ENCODE measurements around the gene NMNAT3. TPM values are rescaled to one million over a fixed set of nuclear protein-coding genes. Genes with fewer than 3 reads are reported as not detected.

The NMNAT3 gene
- total RNA-seq, 4 donors from 2014 or later: 5.6 to 46.2 (median 14.2) TPM

DNA sequence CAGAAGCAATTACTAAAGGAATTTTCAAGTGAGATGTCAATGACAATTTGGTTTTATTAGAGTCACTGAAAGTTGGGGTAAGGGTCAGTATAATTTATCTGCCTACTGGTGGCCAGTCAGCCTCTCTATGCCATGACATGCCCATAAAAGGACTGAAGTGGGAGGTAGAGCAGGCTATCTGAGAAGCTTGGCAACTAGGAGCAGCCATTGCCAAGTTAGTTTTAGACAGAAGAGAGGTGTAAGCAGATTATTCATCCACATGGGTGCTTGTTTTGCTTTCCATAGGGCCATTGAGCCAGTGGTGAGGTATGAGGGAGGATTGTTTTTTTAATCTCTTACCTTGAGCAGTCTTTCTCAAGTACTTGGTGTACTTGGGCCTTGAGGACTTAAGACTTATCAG lies 130.1 kb downstream of the NMNAT3 start:
- TF ChIP-seq POLR2A (IDR thresholded peaks at IDR 0.05): no peak
- TF ChIP-seq, protein P1, sequence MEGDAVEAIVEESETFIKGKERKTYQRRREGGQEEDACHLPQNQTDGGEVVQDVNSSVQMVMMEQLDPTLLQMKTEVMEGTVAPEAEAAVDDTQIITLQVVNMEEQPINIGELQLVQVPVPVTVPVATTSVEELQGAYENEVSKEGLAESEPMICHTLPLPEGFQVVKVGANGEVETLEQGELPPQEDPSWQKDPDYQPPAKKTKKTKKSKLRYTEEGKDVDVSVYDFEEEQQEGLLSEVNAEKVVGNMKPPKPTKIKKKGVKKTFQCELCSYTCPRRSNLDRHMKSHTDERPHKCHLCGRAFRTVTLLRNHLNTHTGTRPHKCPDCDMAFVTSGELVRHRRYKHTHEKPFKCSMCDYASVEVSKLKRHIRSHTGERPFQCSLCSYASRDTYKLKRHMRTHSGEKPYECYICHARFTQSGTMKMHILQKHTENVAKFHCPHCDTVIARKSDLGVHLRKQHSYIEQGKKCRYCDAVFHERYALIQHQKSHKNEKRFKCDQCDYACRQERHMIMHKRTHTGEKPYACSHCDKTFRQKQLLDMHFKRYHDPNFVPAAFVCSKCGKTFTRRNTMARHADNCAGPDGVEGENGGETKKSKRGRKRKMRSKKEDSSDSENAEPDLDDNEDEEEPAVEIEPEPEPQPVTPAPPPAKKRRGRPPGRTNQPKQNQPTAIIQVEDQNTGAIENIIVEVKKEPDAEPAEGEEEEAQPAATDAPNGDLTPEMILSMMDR (IDR thresholded peaks at IDR 0.05): no peak
- DNase-seq: no peak
- Histone ChIP-seq H3K36me3 (no peaks in the 10 kb centered on the region), H3K4me1 (peaks cover 0 to 3% (median 0%) of the 10 kb centered on the region in 4 donors), H3K4me3 (no peak overlapping the region), H3K27ac (no peak overlapping the region), H3K9me3 (no peaks in the 10 kb centered on the region), H3K27me3 (no peaks in the 10 kb centered on the region)

DNA sequence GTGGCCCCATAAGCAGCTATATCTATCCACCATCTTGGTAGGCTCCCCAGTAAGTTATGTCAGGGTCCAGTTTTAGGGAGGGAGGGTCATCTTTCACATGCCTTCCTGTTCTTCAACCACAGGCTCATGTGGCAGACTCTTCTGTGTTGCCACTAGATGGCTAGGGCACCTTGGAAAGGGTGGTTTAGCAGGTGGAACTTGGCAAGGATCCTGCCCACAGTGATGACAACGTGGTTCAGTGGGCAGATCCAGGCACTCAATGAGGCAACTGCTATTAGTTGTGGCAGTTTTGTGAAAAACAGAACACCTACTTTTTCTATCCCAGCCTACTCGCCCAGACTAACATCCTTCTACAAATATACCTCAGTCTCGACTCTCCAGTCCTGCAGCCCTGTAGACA lies 131.0 kb downstream of the NMNAT3 start:
- H3K4me3 ChIP-seq: no peak overlapping the region
- H3K27ac ChIP-seq: no peak overlapping the region
- DNase-seq: no peak
- no peaks in the 10 kb centered on the region for H3K27me3 ChIP-seq
- TF ChIP-seq, protein P1 (IDR thresholded peaks at IDR 0.05): no peak
- TF ChIP-seq POLR2A (IDR thresholded peaks at IDR 0.05): no peak
- H3K9me3 ChIP-seq: no peaks in the 10 kb centered on the region
- no peaks in the 10 kb centered on the region for H3K36me3 ChIP-seq
- H3K4me1 ChIP-seq: no peaks in the 10 kb centered on the region

DNA sequence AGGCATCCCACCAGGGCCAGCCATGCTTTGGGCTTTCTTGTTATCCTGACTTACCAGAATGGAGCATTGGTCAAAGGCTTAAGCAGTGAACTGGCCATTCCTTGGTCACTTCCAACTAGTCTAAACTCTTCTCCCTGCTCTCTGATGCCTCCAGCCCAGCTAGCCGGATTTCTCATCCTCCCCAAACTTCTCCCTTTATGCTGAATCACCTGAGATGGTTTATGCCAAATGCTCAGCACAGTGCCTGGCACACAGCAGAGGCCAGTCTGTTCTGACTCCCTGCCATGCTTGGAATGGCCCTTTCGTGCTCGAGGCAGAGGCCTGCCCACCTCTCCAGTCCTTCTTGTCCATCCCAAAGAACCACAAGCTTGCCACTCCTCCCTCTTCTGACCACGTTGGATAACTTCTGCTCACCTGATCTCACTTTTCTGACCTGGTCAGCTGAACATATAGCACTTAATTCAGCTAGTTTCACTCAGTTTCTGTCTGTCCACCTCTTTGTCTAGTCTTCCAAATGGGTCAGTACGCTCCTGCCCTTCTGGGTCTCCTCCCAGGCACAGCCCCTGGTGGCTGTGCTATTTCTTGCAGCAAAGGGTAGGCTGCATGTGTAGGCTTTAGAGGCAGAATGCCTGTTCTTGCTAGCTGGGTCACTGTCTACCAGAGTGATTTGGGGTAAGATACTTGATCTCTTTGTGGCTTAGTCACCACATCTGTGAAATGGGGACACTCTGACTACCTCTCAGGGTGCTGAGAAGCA lies 136.1 kb downstream of the NMNAT3 start:
- no peak overlapping the region for H3K27ac ChIP-seq
- peaks cover 0 to 16% (median 0%) of the 10 kb centered on the region in 4 donors for H3K4me1 ChIP-seq

GRCh38 chr3:139540651-139541531 lies 136.9 kb downstream of the NMNAT3 start:
- TF ChIP-seq, protein P1 (IDR thresholded peaks at IDR 0.05): no peak
- no peak for TF ChIP-seq POLR2A (IDR thresholded peaks at IDR 0.05)
- no peak overlapping the region for H3K4me3 ChIP-seq
- H3K9me3 ChIP-seq: no peaks in the 10 kb centered on the region
- peaks cover 0 to 19% (median 0%) of the 10 kb centered on the region in 4 donors for H3K4me1 ChIP-seq
- no peak overlapping the region for H3K27ac ChIP-seq
- no peak for DNase-seq
- H3K36me3 ChIP-seq: no peaks in the 10 kb centered on the region
- no peaks in the 10 kb centered on the region for H3K27me3 ChIP-seq

More for the DNA sequence above, 136.1 kb downstream of the NMNAT3 start:
- DNase-seq: no peak
- no peaks in the 10 kb centered on the region for H3K36me3 ChIP-seq
- no peaks in the 10 kb centered on the region for H3K27me3 ChIP-seq
- H3K9me3 ChIP-seq: no peaks in the 10 kb centered on the region
- no peak overlapping the region for H3K4me3 ChIP-seq
- TF ChIP-seq POLR2A (IDR thresholded peaks at IDR 0.05): no peak
- TF ChIP-seq, protein P1 (IDR thresholded peaks at IDR 0.05): no peak

GRCh38 chr3:139538733-139539132 lies 139.0 kb downstream of the NMNAT3 start:
- peak overlapping the region in 3 of 4 donors; percentile 57 to 74 (median 71) for H3K27ac ChIP-seq
- peaks cover 0 to 38% (median 0%) of the 10 kb centered on the region in 4 donors for H3K4me1 ChIP-seq
- no peaks in the 10 kb centered on the region for H3K27me3 ChIP-seq

More at GRCh38 chr3:139538733-139539132, 139.0 kb downstream of the NMNAT3 start:
- DNase-seq: peak in 1 of 3 donors; percentile 55
- Histone ChIP-seq H3K36me3 (no peaks in the 10 kb centered on the region), H3K4me3 (peak overlapping the region in 3 of 4 donors; percentile 36 to 67 (median 62)), H3K9me3 (no peaks in the 10 kb centered on the region)
- no peak for TF ChIP-seq POLR2A (IDR thresholded peaks at IDR 0.05)

Data from Peyer's patch (tissue), 4 donors.